IPS-15b (cell line): Measurements from ENCODE around the gene COPS7A.
"Not testable (repeated sequence)": the region's sequence is repeated elsewhere in the genome, so short reads cannot be mapped to it uniquely, and the experiment has no call there.

Experiments used
- H3K27me3 ChIP-seq: one replicate; pipeline ENCODE4 v1.6.1; 2013; ENCODE audit warnings: low read length; ENCODE audit not compliant: control insufficient read depth, insufficient read depth
- H3K36me3 ChIP-seq: one replicate; pipeline ENCODE4 v1.6.1; 2013; ENCODE audit warnings: low read length; ENCODE audit not compliant: control insufficient read depth, insufficient read depth
- H3K4me1 ChIP-seq: one replicate; pipeline ENCODE4 v1.6.1; 2013; ENCODE audit warnings: mild to moderate bottlenecking, low read length; ENCODE audit not compliant: control insufficient read depth, insufficient read depth
- H3K4me3 ChIP-seq: one replicate; pipeline ENCODE4 v1.5.1; 2013; ENCODE audit warnings: low read depth, low read length
- H3K9ac ChIP-seq: one replicate; pipeline ENCODE4 v1.6.1; 2013; ENCODE audit warnings: low read depth, mild to moderate bottlenecking, low read length
- H3K9me3 ChIP-seq: one replicate; pipeline ENCODE4 v1.6.1; 2013; ENCODE audit warnings: mild to moderate bottlenecking, low read length; ENCODE audit not compliant: control insufficient read depth, insufficient read depth

The COPS7A gene

DNA sequence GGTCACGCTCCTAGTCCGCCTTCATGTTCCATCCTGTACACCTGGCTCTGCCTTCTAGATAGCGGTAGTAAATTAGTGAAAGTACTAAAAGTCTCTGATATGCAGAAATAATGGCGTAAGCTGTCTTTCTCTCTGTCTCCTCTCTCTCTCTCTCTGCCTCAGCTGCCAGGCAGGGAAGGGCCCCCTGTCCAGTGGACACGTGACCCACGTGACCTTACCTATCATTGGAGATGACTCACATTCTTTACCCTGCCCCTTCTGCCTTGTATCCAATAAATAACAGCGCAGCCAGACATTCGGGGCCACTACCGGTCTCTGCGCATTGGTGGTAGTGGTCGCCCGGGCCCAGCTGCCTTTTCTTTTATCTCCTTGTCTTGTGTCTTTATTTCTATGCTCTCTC lies 18.2 kb downstream of the COPS7A start:
- not testable (repeated sequence) for H3K36me3 ChIP-seq, H3K4me3 ChIP-seq, H3K27me3 ChIP-seq, H3K9ac ChIP-seq, H3K9me3 ChIP-seq, H3K4me1 ChIP-seq

DNA sequence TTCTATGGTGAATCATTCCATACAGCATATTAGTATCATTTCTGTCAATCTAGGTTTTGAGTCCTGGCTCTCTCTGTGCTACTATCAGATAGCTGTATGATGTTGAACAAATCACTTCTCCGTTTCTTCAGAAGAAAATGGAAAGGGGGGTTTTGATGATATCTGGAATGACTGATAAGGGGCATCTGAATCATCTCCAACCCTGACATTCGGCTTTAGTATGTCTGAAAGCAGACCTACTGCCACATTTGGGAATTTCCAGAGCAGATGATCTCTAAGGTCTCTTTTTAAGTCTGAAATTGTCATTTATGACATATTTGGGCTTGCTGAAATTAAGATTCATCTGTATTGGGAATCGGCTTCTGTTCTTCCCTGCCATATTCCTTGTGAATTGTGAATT lies 19.0 kb downstream of the COPS7A start:
- H3K9ac ChIP-seq = no peak overlapping the region
- H3K9me3 ChIP-seq = no peaks in the 10 kb centered on the region
- H3K4me1 ChIP-seq = no peaks in the 10 kb centered on the region
- no peaks in the 10 kb centered on the region for H3K27me3 ChIP-seq
- peaks cover 8% of the 10 kb centered on the region for H3K36me3 ChIP-seq
- H3K4me3 ChIP-seq = no peak overlapping the region

DNA sequence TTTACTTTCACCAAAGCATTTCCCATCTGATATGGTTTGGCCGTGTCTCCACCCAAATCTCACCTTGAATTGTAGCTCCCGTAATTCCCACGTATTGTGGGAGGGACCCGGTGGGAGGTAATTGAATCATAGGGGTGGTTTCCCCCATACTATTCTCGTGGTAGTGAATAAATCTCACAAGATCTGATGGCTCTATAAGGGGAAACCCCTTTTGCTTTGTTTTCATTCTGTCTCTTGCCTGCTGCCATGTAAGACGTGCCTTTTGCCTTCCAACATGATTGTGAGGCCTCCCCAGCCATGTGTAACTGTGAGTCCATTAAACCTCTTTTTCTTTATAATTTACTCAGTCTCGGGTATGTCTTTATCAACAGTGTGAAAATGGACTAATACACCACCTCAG lies 19.5 kb downstream of the COPS7A start:
- peaks cover 13% of the 10 kb centered on the region for H3K36me3 ChIP-seq
- H3K4me1 ChIP-seq, H3K4me3 ChIP-seq, H3K9ac ChIP-seq, H3K27me3 ChIP-seq, H3K9me3 ChIP-seq: not testable (repeated sequence)

DNA sequence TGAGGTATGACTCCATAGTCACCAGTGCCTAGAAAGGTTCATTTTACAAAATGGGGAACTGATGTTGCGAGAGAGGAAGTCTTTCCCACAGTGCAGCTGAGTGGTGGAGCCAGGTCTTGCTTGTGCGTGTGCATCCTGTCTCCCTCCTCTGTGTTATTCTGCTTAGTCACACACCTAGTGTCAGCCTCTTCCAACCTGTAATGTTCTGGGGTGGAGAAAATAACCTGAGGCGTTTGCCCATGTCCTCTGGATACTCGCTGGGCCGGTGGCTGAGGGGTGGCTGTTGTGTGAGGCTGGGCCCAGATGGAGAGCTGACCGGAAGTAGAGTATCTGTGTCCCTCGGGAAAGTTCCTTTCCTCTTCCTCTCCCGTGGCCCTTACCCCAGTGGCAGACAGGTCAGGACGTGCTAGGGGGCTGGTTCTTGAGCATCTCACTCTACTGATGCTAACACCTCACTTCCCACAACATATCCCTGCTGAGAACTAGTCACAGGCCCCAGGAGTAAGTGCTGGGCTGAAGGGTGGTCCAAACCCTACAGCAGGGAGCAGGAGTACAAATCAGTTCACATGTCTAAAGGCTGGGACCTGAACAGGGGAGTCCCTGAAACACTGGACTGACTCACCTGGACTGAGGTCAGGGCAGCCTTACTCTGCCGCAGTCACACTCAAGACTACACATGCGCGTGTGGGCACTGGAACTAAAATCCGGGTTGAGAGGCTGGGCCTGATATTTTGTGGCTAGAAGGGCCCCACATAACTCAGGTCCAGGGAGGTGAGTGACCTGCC lies 22.1 kb downstream of the COPS7A start:
- H3K9ac ChIP-seq = no peak overlapping the region

DNA sequence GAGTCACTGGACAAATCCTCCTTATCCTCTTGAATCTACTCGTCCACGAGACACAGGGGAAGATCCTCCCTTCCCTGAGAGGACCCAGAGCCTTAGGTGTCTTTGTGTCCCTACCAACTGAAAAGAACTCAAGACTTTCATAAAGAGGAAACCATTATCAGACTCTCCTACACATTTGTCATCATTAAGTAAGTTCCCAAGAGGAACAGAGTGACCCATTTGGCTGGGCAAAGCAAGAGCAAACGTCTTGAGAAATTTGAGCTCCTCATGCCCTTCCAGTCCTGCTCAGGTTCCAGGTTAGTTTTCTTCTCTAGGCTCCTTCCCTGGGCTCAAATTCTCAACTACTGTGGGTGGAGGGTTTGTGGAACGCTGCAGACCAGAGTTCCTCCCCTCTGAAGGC lies 23.4 kb downstream of the COPS7A start:
- H3K9me3 ChIP-seq = no peaks in the 10 kb centered on the region
- H3K9ac ChIP-seq = no peak overlapping the region
- peaks cover 47% of the 10 kb centered on the region for H3K36me3 ChIP-seq
- no peak overlapping the region for H3K4me3 ChIP-seq
- H3K27me3 ChIP-seq = no peaks in the 10 kb centered on the region
- H3K4me1 ChIP-seq = peaks cover 3% of the 10 kb centered on the region

More for the DNA sequence above, 22.1 kb downstream of the COPS7A start:
- Histone ChIP-seq H3K4me3 (no peak overlapping the region), H3K4me1 (no peaks in the 10 kb centered on the region), H3K9me3 (no peaks in the 10 kb centered on the region), H3K36me3 (peaks cover 37% of the 10 kb centered on the region), H3K27me3 (no peaks in the 10 kb centered on the region)

DNA sequence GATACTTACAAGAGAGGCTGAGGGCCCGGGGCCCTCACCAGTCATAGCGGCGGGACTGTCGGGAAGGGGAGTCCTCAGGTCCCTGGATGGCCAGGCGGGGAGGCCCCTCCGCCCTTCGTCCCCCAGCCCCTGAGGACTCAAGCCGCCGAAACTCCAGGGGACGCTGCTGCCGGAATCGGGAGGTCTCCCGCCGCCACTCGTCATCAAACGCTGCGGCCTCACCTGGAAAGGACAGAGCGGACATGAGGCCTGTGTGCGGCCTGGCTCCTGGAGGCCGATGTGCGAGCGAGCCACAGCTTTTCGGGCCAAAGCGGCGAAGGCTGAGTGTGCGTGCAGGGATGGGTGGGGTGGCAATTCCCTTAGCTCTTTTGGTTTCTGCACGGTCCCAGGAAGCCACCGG lies 24.9 kb downstream of the COPS7A start:
- peaks cover 48% of the 10 kb centered on the region for H3K36me3 ChIP-seq
- H3K9ac ChIP-seq = no peak overlapping the region
- peaks cover 4% of the 10 kb centered on the region for H3K4me1 ChIP-seq
- no peak overlapping the region for H3K4me3 ChIP-seq
- H3K27me3 ChIP-seq = no peaks in the 10 kb centered on the region
- H3K9me3 ChIP-seq = no peaks in the 10 kb centered on the region

DNA sequence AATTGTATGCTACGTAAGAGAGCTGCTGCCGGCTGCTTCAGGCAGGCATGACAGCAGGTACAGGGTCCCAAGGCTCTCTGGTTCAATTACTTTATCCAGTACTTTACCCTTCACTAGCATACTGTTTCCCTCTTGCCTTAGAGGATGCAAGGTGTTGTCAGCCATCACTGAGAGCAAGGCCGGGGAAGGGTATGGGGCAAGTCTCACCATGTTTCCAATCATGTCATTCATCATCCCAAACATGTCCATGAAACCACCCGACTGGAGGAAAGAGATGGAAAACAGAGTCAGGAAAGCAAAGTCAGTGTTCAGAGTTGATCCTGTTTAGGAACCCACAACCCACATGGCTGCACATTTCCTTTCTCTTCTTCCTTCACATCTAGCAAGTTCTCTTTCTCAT lies 26.7 kb downstream of the COPS7A start:
- Histone ChIP-seq H3K4me3 (no peak overlapping the region), H3K9ac (no peak overlapping the region), H3K9me3 (no peaks in the 10 kb centered on the region), H3K27me3 (no peaks in the 10 kb centered on the region), H3K36me3 (peaks cover 48% of the 10 kb centered on the region), H3K4me1 (peaks cover 7% of the 10 kb centered on the region)

DNA sequence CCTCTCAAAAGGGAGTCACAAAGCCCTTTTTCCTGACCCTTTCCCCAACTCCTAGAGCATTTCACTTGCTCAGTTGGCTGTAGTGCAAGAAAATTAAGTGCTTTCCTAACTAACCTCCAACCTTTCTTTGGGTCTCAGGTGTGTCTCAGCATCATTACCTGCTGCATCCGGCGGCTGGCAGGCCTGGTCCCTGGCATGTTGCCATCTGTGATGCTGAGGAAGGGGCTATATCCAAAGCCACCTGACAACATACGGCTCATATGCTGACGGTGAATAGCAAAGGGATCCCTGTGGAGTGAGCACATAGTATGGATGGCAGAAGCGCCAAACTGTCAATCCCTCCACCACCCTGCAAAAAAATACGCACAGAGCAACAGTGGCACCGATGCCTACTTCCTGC lies 27.9 kb downstream of the COPS7A start:
- H3K27me3 ChIP-seq = no peaks in the 10 kb centered on the region
- no peak overlapping the region for H3K9ac ChIP-seq
- H3K4me1 ChIP-seq = peaks cover 7% of the 10 kb centered on the region
- H3K4me3 ChIP-seq = peak overlapping the region; percentile 83
- peaks cover 48% of the 10 kb centered on the region for H3K36me3 ChIP-seq
- H3K9me3 ChIP-seq = no peaks in the 10 kb centered on the region

DNA sequence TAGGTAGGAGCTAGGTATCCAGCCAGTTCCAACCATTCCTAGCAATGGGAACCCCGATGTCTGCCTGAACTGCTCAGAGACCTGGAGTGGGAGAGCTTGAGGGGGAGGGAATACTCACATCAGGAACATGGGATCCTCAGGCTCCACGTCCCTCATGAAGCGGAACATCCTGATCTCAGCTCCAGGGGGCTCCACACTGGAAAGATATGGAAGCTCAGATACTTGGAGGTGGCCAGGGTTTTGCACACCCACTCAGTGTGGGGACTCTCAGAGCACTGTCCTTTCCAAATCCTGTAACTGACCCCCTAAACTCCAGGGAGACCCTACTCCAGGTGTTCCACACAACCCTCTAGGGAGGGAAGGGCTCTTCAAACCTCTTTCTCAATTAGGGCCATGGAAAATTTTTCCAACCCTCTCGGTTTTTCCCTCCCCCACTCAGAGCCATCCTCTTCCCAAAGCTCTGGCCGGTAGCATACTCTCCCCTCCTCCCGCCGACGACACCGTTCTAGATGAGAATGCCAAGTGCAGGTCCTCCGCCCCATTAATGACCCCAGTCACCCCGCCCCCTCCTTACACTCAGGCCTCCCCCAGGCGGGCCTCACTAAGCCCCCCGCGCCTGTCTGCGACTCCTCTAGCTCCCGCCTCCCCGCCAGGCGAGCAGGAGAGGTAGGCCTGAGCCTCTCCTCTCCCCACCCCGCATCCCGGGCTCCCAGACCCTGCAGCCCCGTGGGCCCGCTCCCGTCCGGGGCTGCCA lies 28.5 kb downstream of the COPS7A start:
- no peaks in the 10 kb centered on the region for H3K27me3 ChIP-seq
- peak overlapping the region; percentile 83 for H3K4me3 ChIP-seq
- H3K9ac ChIP-seq = peak overlapping the region; percentile 92
- peaks cover 44% of the 10 kb centered on the region for H3K36me3 ChIP-seq
- H3K9me3 ChIP-seq = no peaks in the 10 kb centered on the region
- peaks cover 7% of the 10 kb centered on the region for H3K4me1 ChIP-seq

DNA sequence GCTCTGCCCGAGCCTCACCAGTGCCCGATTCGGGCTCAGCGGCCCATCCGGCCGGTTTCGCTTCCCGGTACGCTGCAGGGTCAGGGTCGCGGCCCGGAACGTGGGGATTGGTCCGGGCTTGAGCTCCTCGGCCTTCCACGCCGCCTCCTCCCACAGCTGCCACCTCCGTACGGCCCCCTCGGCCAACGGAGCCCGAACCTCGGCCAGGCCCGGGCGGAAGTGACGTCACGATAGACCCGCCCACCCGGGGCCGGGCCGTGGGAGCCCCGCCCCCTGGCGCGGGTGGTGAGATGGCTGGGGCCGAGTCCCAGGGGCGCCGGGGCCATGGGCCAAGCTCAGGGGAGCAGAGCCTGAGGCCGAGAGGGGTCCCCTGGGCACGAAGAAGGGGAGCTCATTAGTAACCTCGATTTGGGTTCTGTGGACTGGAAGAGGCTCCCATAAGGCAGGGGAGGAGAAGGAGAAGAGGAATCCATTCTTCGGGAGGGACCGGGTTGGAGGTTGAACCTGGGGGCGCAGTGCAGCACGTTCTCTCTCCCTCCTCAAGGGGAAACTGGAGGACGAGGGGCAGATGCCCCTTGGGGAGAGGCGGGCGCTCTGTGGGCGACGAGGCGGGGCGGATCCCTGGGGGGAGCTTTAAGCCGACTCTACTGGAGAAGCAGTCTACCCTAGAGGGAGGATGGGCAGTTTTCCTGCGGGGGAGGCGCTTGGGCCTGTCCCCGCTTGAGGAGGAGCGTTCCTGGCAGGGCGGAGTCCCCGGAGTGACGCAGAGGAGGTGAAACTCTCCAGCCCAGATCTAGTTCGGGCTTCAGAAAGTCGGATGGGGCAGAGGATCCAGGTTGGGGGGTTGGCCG lies 29.3 kb downstream of the COPS7A start, which contains the start of gene MLF2:
TSS of gene MLF2 (minus strand) at position 221 of the 851 bp plus-strand sequence. CDS start 807 bp downstream, outside the sequence.
- H3K4me3 ChIP-seq = peak within 1 kb of the TSS; percentile 83
- peak within 1 kb of the TSS; percentile 92 for H3K9ac ChIP-seq
- no peaks in the 10 kb centered on the region for H3K27me3 ChIP-seq
- H3K4me1 ChIP-seq = peaks cover 7% of the 10 kb centered on the region
- H3K36me3 ChIP-seq = peaks cover 37% of the 10 kb centered on the region
- H3K9me3 ChIP-seq = no peaks in the 10 kb centered on the region

DNA sequence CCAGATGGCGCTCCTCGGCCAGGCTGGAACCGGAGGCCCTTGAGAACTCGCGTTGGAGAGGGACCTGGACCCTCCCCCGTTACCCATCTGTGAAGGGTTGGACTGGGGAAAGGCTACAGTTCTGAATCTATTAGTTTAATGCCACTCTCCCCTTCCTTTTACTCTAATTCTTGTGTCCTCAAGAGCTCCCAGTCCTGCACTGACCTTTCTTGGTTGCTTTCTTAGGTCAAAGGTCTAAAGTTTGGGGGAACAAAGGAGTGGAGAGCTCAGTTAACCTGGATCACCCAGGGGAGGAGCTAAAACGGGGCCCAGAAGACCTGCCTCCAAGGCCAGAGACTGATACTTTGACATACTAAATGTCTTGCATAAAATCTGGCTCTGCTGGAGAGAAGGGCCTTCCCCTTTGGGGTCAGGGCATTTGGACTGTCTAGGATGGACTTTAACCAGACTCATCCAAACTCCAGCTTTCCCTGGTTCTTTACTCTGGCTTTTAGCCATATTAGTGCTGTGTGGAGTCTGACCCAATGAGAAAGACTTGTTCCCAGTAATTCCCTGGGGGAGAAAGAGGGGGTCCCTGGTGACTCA lies 30.0 kb downstream of the COPS7A start:
- Histone ChIP-seq H3K27me3 (no peaks in the 10 kb centered on the region), H3K4me3 (no peak overlapping the region), H3K4me1 (peaks cover 7% of the 10 kb centered on the region), H3K36me3 (peaks cover 30% of the 10 kb centered on the region), H3K9ac (no peak overlapping the region), H3K9me3 (no peaks in the 10 kb centered on the region)
